ENCODE measurements around the gene ATP5MK.

The ATP5MK gene

GRCh38 chr10:103367782-103368518 is 28.3 kb downstream of the ATP5MK start, which contains the start of gene TAF5 (continued):
- TF ChIP-seq, protein P1, sequence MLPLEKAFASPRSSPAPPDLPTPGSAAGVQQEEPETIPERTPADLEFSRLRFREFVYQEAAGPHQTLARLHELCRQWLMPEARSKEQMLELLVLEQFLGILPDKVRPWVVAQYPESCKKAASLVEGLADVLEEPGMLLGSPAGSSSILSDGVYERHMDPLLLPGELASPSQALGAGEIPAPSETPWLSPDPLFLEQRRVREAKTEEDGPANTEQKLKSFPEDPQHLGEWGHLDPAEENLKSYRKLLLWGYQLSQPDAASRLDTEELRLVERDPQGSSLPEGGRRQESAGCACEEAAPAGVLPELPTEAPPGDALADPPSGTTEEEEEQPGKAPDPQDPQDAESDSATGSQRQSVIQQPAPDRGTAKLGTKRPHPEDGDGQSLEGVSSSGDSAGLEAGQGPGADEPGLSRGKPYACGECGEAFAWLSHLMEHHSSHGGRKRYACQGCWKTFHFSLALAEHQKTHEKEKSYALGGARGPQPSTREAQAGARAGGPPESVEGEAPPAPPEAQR (tag by site-specific recombination; IDR thresholded peaks at IDR 0.05), result 0 out of 2 replicates have a peak, but pooled peaks have one; percentile 34
- TF ChIP-seq, protein P2, sequence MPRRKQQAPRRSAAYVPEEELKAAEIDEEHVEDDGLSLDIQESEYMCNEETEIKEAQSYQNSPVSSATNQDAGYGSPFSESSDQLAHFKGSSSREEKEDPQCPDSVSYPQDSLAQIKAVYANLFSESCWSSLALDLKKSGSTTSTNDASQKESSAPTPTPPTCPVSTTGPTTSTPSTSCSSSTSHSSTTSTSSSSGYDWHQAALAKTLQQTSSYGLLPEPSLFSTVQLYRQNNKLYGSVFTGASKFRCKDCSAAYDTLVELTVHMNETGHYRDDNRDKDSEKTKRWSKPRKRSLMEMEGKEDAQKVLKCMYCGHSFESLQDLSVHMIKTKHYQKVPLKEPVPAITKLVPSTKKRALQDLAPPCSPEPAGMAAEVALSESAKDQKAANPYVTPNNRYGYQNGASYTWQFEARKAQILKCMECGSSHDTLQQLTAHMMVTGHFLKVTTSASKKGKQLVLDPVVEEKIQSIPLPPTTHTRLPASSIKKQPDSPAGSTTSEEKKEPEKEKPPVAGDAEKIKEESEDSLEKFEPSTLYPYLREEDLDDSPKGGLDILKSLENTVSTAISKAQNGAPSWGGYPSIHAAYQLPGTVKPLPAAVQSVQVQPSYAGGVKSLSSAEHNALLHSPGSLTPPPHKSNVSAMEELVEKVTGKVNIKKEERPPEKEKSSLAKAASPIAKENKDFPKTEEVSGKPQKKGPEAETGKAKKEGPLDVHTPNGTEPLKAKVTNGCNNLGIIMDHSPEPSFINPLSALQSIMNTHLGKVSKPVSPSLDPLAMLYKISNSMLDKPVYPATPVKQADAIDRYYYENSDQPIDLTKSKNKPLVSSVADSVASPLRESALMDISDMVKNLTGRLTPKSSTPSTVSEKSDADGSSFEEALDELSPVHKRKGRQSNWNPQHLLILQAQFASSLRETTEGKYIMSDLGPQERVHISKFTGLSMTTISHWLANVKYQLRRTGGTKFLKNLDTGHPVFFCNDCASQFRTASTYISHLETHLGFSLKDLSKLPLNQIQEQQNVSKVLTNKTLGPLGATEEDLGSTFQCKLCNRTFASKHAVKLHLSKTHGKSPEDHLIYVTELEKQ (tag by site-specific recombination; IDR thresholded peaks at IDR 0.05; ENCODE audit: borderline replicate concordance), result no peak
- TF ChIP-seq, protein P3, sequence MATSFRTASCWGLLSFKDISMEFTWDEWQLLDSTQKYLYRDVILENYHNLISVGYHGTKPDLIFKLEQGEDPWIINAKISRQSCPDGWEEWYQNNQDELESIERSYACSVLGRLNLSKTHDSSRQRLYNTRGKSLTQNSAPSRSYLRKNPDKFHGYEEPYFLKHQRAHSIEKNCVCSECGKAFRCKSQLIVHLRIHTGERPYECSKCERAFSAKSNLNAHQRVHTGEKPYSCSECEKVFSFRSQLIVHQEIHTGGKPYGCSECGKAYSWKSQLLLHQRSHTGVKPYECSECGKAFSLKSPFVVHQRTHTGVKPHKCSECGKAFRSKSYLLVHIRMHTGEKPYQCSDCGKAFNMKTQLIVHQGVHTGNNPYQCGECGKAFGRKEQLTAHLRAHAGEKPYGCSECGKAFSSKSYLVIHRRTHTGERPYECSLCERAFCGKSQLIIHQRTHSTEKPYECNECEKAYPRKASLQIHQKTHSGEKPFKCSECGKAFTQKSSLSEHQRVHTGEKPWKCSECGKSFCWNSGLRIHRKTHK (tag by site-specific recombination; IDR thresholded peaks at IDR 0.05), result no peak
- TF ChIP-seq ZNF416 (tag by site-specific recombination; IDR thresholded peaks at IDR 0.05) (no peak), ZNF629 (tag by site-specific recombination; IDR thresholded peaks at IDR 0.05) (peak; percentile 52; the same call in 1 of the 2 replicates), ZNF792 (tag by site-specific recombination; IDR thresholded peaks at IDR 0.05) (no peak), ZNF16 (tag by site-specific recombination; IDR thresholded peaks at IDR 0.05; ENCODE audit: low read depth) (no peak), ZNF561 (tag by site-specific recombination; IDR thresholded peaks at IDR 0.05; ENCODE audit: borderline replicate concordance) (peak; percentile 80; the same call in 1 of the 2 replicates), ZNF529 (tag by site-specific recombination; IDR thresholded peaks at IDR 0.05; ENCODE audit: insufficient replicate concordance) (no peak), ZNF747 (tag by site-specific recombination; IDR thresholded peaks at IDR 0.05) (no peak), BCL11B (tag by site-specific recombination; IDR thresholded peaks at IDR 0.05; ENCODE audit: low read depth) (peak; percentile 70), ZNF169 (tag by site-specific recombination; IDR thresholded peaks at IDR 0.05) (no peak), ZNF391 (tag by site-specific recombination; IDR thresholded peaks at IDR 0.05; ENCODE audit: borderline replicate concordance, low read depth) (no peak), ZNF645 (tag by site-specific recombination; IDR thresholded peaks at IDR 0.05) (no peak), ZNF677 (tag by site-specific recombination; IDR thresholded peaks at IDR 0.05) (peak; percentile 57), ZNF248 (tag by site-specific recombination; IDR thresholded peaks at IDR 0.05) (no peak), ZNF610 (tag by site-specific recombination; IDR thresholded peaks at IDR 0.05; ENCODE audit: borderline replicate concordance) (no peak), ZXDB (tag by site-specific recombination; IDR thresholded peaks at IDR 0.05) (peak; percentile 60)
- TF ChIP-seq, protein P4, sequence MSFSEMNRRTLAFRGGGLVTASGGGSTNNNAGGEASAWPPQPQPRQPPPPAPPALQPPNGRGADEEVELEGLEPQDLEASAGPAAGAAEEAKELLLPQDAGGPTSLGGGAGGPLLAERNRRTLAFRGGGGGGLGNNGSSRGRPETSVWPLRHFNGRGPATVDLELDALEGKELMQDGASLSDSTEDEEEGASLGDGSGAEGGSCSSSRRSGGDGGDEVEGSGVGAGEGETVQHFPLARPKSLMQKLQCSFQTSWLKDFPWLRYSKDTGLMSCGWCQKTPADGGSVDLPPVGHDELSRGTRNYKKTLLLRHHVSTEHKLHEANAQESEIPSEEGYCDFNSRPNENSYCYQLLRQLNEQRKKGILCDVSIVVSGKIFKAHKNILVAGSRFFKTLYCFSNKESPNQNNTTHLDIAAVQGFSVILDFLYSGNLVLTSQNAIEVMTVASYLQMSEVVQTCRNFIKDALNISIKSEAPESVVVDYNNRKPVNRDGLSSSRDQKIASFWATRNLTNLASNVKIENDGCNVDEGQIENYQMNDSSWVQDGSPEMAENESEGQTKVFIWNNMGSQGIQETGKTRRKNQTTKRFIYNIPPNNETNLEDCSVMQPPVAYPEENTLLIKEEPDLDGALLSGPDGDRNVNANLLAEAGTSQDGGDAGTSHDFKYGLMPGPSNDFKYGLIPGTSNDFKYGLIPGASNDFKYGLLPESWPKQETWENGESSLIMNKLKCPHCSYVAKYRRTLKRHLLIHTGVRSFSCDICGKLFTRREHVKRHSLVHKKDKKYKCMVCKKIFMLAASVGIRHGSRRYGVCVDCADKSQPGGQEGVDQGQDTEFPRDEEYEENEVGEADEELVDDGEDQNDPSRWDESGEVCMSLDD (tag by site-specific recombination; IDR thresholded peaks at IDR 0.05), result no peak
- TF ChIP-seq, protein P5, sequence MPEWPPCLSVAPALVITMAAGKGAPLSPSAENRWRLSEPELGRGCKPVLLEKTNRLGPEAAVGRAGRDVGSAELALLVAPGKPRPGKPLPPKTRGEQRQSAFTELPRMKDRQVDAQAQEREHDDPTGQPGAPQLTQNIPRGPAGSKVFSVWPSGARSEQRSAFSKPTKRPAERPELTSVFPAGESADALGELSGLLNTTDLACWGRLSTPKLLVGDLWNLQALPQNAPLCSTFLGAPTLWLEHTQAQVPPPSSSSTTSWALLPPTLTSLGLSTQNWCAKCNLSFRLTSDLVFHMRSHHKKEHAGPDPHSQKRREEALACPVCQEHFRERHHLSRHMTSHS (tag by site-specific recombination; IDR thresholded peaks at IDR 0.05), result no peak
- TF ChIP-seq, protein P6, sequence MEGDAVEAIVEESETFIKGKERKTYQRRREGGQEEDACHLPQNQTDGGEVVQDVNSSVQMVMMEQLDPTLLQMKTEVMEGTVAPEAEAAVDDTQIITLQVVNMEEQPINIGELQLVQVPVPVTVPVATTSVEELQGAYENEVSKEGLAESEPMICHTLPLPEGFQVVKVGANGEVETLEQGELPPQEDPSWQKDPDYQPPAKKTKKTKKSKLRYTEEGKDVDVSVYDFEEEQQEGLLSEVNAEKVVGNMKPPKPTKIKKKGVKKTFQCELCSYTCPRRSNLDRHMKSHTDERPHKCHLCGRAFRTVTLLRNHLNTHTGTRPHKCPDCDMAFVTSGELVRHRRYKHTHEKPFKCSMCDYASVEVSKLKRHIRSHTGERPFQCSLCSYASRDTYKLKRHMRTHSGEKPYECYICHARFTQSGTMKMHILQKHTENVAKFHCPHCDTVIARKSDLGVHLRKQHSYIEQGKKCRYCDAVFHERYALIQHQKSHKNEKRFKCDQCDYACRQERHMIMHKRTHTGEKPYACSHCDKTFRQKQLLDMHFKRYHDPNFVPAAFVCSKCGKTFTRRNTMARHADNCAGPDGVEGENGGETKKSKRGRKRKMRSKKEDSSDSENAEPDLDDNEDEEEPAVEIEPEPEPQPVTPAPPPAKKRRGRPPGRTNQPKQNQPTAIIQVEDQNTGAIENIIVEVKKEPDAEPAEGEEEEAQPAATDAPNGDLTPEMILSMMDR (tag by site-specific recombination; IDR thresholded peaks at IDR 0.05), result no peak
- TF ChIP-seq, protein P7, sequence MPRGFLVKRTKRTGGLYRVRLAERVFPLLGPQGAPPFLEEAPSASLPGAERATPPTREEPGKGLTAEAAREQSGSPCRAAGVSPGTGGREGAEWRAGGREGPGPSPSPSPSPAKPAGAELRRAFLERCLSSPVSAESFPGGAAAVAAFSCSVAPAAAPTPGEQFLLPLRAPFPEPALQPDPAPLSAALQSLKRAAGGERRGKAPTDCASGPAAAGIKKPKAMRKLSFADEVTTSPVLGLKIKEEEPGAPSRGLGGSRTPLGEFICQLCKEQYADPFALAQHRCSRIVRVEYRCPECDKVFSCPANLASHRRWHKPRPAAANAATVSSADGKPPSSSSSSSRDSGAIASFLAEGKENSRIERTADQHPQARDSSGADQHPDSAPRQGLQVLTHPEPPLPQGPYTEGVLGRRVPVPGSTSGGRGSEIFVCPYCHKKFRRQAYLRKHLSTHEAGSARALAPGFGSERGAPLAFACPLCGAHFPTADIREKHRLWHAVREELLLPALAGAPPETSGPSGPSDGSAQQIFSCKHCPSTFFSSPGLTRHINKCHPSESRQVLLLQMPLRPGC (tag by site-specific recombination; IDR thresholded peaks at IDR 0.05), result no peak

All from HEK293 (cell line).